A549 (cell line): ENCODE measurements around the gene PIM1. TPM values are rescaled to one million over a fixed set of nuclear protein-coding genes. Genes with fewer than 3 reads are reported as not detected.
A peak's percentile ranks its signal among the peaks of the same experiment; 100 is the strongest.

Experiments used
- ATAC-seq, 2 experiments: fragments of 200-7000 bp in 1 of 2; fragments of >200 bp in 1 of 2; cut with Nextera tagmentation in 1 of 2; cut with Tn5 transposase in 1 of 2; 3 replicates each; pipeline versions ENCODE4 v1.8.0 to v1.9.1; 2018 to 2020; ENCODE audit warnings: mild to moderate bottlenecking in 1 of 2, moderate library complexity in 1 of 2
- CTCF ChIA-PET: fragments of 300-600 bp; sonication (Branson Sonifier 250); formaldehyde crosslinking; extraction: SDS; loops from one replicate; lab custom pipeline; 2021; ENCODE audit warnings: antibody characterized with exemption, inconsistent platforms; lab: Yijun Ruan, JAX
- POLR2A ChIA-PET: fragments of 350-600 bp; formaldehyde crosslinking; extraction: SDS; loops from one replicate; lab custom pipeline; 2021; ENCODE audit warnings: antibody characterized with exemption, inconsistent platforms; lab: Yijun Ruan, JAX
- DNase-seq, 2 experiments: peaks; one replicate each; pipeline versions ENCODE4 v3.0.0 to v3.0.0-alpha.2; 2011 to 2016; ENCODE audit warnings: low read depth in 1 of 2, low spot score in 1 of 2
- FAIRE-seq: peaks from 2 replicates; lab custom pipeline; 2011; peaks lifted over from hg19 to GRCh38; lab: Jason Lieb, UNC
- H3K27ac ChIP-seq, 2 experiments: fragments of >200 bp; sonication (Bioruptor Twin); formaldehyde crosslinking; 3 replicates each; pipeline ENCODE4 v1.5.1; 2016 to 2017
- H3K4me1 ChIP-seq: fragments of >200 bp; sonication (Bioruptor Twin); formaldehyde crosslinking; 3 replicates; pipeline ENCODE4 v1.6.1; 2016
- H3K4me2 ChIP-seq: fragments of >200 bp; sonication (Bioruptor Twin); formaldehyde crosslinking; 3 replicates; pipeline ENCODE4 v1.6.1; 2016
- H3K4me3 ChIP-seq: fragments of >200 bp; sonication (Bioruptor Twin); formaldehyde crosslinking; 3 replicates; pipeline ENCODE4 v1.5.1; 2016
- H3K9me3 ChIP-seq: fragments of >200 bp; sonication (Bioruptor Twin); formaldehyde crosslinking; 3 replicates; pipeline ENCODE4 v1.6.1; 2016
- ATOH8 ChIP-seq: fragments of 250-450 bp; sonication (Bioruptor Pico); IDR thresholded peaks from 2 replicates; pipeline ENCODE4 v1.5.0; 2020; ENCODE audit warnings: low read depth, mild to moderate bottlenecking, moderate library complexity
- CBX2 ChIP-seq: fragments of 200-600 bp; sonication (generic); IDR thresholded peaks from 2 replicates; pipeline ENCODE4 v1.6.1; 2016; ENCODE audit warnings: low read depth, mild to moderate bottlenecking, borderline replicate concordance
- CBX8 ChIP-seq: fragments of 200-600 bp; sonication (generic); IDR thresholded peaks from 2 replicates; pipeline ENCODE4 v1.6.1; 2016
- CEBPB ChIP-seq, 2 experiments: fragments of >200 bp in 1 of 2; sonication (Bioruptor Twin) in 1 of 2; formaldehyde crosslinking in 1 of 2; IDR thresholded peaks; 2 replicates each; pipeline ENCODE4 v1.6.1; 2012 to 2016
- CHD4 ChIP-seq: fragments of 200-600 bp; sonication (generic); IDR thresholded peaks from 2 replicates; pipeline ENCODE4 v1.6.1; 2016; ENCODE audit warnings: antibody characterized with exemption, mild to moderate bottlenecking, borderline replicate concordance
- E2F6 ChIP-seq: IDR thresholded peaks from 2 replicates; pipeline ENCODE4 v1.6.1; 2012; ENCODE audit warnings: low read depth, borderline replicate concordance
- EP300 ChIP-seq, 2 experiments: fragments of >200 bp; sonication (Bioruptor Twin); formaldehyde crosslinking; IDR thresholded peaks; 2 replicates in 1 of 2; 3 replicates in 1 of 2; pipeline ENCODE4 v1.6.1; 2016 to 2017
- GATA3 ChIP-seq: IDR thresholded peaks from 2 replicates; pipeline ENCODE4 v1.6.1; 2012; ENCODE audit warnings: borderline replicate concordance
- HDAC2 ChIP-seq: fragments of 200-600 bp; sonication (generic); IDR thresholded peaks from 2 replicates; pipeline ENCODE4 v1.6.1; 2016
- HEYL ChIP-seq: fragments of 250-450 bp; sonication (Bioruptor Pico); IDR thresholded peaks from 2 replicates; pipeline ENCODE4 v1.8.0; 2021; ENCODE audit warnings: mild to moderate bottlenecking, moderate library complexity
- HOXA7 ChIP-seq: fragments of 250-450 bp; sonication (Bioruptor Pico); IDR thresholded peaks from 2 replicates; pipeline ENCODE4 v1.5.0; 2020; ENCODE audit warnings: mild to moderate bottlenecking, moderate library complexity
- MAFK ChIP-seq: fragments of 450-650 bp; IDR thresholded peaks from 2 replicates; pipeline ENCODE4 v1.6.1; 2014; ENCODE audit not compliant: partially characterized antibody
- MAX ChIP-seq: IDR thresholded peaks from 2 replicates; pipeline ENCODE4 v1.6.1; 2012
- MAZ ChIP-seq: fragments of 150-350 bp; IDR thresholded peaks from 2 replicates; pipeline ENCODE4 v1.6.1; 2014; ENCODE audit warnings: antibody characterized with exemption, low read depth, low read length, borderline replicate concordance
- MYC ChIP-seq: IDR thresholded peaks from 2 replicates; pipeline ENCODE4 v1.6.1; 2012; ENCODE audit warnings: mild to moderate bottlenecking, inconsistent platforms, low read length, improper control_type of control experiment, borderline replicate concordance
- NPAS2 ChIP-seq: fragments of 250-450 bp; sonication (Bioruptor Pico); IDR thresholded peaks from 2 replicates; pipeline ENCODE4 v1.8.0; 2022; ENCODE audit warnings: mild to moderate bottlenecking, moderate library complexity, borderline replicate concordance
- PHF8 ChIP-seq: fragments of 200-600 bp; sonication (generic); IDR thresholded peaks from 2 replicates; pipeline ENCODE4 v1.6.1; 2016; ENCODE audit warnings: low read depth, mild to moderate bottlenecking, antibody characterized with exemption, moderate library complexity, borderline replicate concordance
- POLR2AphosphoS2 ChIP-seq: conservative IDR thresholded peaks from 2 replicates; pipeline ENCODE4 v1.6.1; 2012; ENCODE audit warnings: low read length, improper control_type of control experiment, inconsistent platforms
- RAD21 ChIP-seq, 2 experiments: fragments of >200 bp in 1 of 2; sonication (Bioruptor Twin) in 1 of 2; formaldehyde crosslinking in 1 of 2; IDR thresholded peaks in 1 of 2; conservative IDR thresholded peaks in 1 of 2; 2 replicates in 1 of 2; 3 replicates in 1 of 2; pipeline ENCODE4 v1.6.1; 2012 to 2018; ENCODE audit warnings: inconsistent platforms in 1 of 2
- RARB ChIP-seq: fragments of 250-450 bp; sonication (Bioruptor Pico); IDR thresholded peaks from 2 replicates; pipeline ENCODE4 v1.8.0; 2021; ENCODE audit warnings: mild to moderate bottlenecking, moderate library complexity
- RFX5 ChIP-seq: fragments of 450-650 bp; IDR thresholded peaks from 2 replicates; pipeline ENCODE4 v1.7.1; 2014; ENCODE audit warnings: antibody characterized with exemption, mild to moderate bottlenecking, moderate library complexity
- RNF2 ChIP-seq: fragments of 200-600 bp; sonication (generic); IDR thresholded peaks from 2 replicates; pipeline ENCODE4 v1.6.1; 2016; ENCODE audit warnings: low read depth, mild to moderate bottlenecking, antibody characterized with exemption, moderate library complexity, borderline replicate concordance
- SREBF2 ChIP-seq: fragments of 450-650 bp; IDR thresholded peaks from 2 replicates; pipeline ENCODE4 v1.6.1; 2014; ENCODE audit warnings: mild to moderate bottlenecking, moderate library complexity
- TFCP2L1 ChIP-seq: fragments of 250-450 bp; sonication (Bioruptor Pico); IDR thresholded peaks from 2 replicates; pipeline ENCODE4 v1.5.0; 2021; ENCODE audit warnings: mild to moderate bottlenecking
- ZNF302 ChIP-seq: fragments of 250-450 bp; sonication (Bioruptor Pico); IDR thresholded peaks from 2 replicates; pipeline ENCODE4 v1.9.0; 2021; ENCODE audit warnings: inconsistent platforms, mild to moderate bottlenecking, moderate library complexity
- WGBS: methylation state at CpG from one replicate; pipeline ENCODE4 v1.1.6; 2017; ENCODE audit errors: missing lambda C conversion rate; 5-methylcytosine and 5-hydroxymethylcytosine counted together
- polyA plus RNA-seq, 4 experiments: library from polyadenylated mRNA; depleted of rRNA in 3 of 4; stranded (reverse); fragments of >200 nt; fragmentation: RNase III in 1 of 4; extraction: RNeasy Plus Mini Kit Qiagen cat#74134 plus additional on column Dnase treatment in 1 of 4; gene quantifications; 2 replicates in 3 of 4; 3 replicates in 1 of 4; pipeline ENCODE4 v1.2.3, GENCODE V29; 2011 to 2017

PIM1 gene
- polyA plus RNA-seq, 2 of the 4 experiments (the other 2 are of a cell fraction) = 15.4 to 19.0 TPM

GRCh38 chr6:37135835-37136694, 33.9 kb upstream of the PIM1 start:
- TF ChIP-seq RFX5 (no peak), CHD4 (no peak), RARB (no peak), CBX8 (no peak), MYC (no peak), CEBPB (IDR thresholded peaks at IDR 0.05) (peak in 1 of 2 experiments; percentile 44; a peak in 2 of 4 replicates)
- Histone ChIP-seq H3K9me3 (no peaks in the 10 kb centered on the region), H3K4me2 (peak overlapping the region; percentile 85), H3K4me3 (peak overlapping the region; percentile 32), H3K4me1 (peaks cover 79% of the 10 kb centered on the region), H3K27ac (peak overlapping the region; percentile 93 to 96)
- ChIA-PET POLR2A (interaction anchor here (0.9 to 3.0 kb wide), 5 partner anchors 33 to 36 kb away, joined by 3 to 24 read pairs (median 15); partner anchors contain the start of gene PIM1), CTCF (interaction anchor here (1.3 to 10.1 kb wide), 7 partner anchors 9 to 118 kb away, joined by 4 to 64 read pairs (median 6); no protein-coding TSS in a partner anchor)
- 50% methylated on average over 9 of the region's 9 CpGs for WGBS
- FAIRE-seq (no peak), DNase-seq (peak in 1 of 2 experiments; percentile 59), ATAC-seq (no peak)

- POLR2A ChIA-PET = interaction anchor here (0.7 to 3.0 kb wide), 4 partner anchors 32 to 34 kb away, joined by 3 to 24 read pairs (median 6); partner anchors contain the start of gene PIM1
These were observed 33.1 kb upstream of the PIM1 start for GRCh38 chr6:37136821-37137200.

More at GRCh38 chr6:37136821-37137200, 33.1 kb upstream of the PIM1 start:
- DNase-seq (no peak), ATAC-seq (no peak), FAIRE-seq (no peak)
- Histone ChIP-seq H3K27ac (peak overlapping the region; percentile 93 to 96), H3K4me1 (peaks cover 80% of the 10 kb centered on the region), H3K4me3 (peak overlapping the region; percentile 32), H3K9me3 (no peaks in the 10 kb centered on the region), H3K4me2 (peak overlapping the region; percentile 85)
- TF ChIP-seq HOXA7 (CRISPR knock-in tag) = no peak
- TF ChIP-seq ZNF302 = no peak
- TF ChIP-seq ATOH8 (CRISPR knock-in tag) = no peak
- TF ChIP-seq EP300 (IDR thresholded peaks at IDR 0.05) = no peak
- no peak; the same call in 1 of the 2 replicates for TF ChIP-seq E2F6
- TF ChIP-seq HEYL (CRISPR knock-in tag) = no peak
- TF ChIP-seq TFCP2L1 = no peak
- no peak for TF ChIP-seq SREBF2
- TF ChIP-seq GATA3 = no peak
- no peak for TF ChIP-seq MAFK
- no peak for TF ChIP-seq MAX
- TF ChIP-seq CBX8 = no peak
- no peak for TF ChIP-seq RNF2
- TF ChIP-seq PHF8 = no peak
- no peak for TF ChIP-seq MAZ
- no peak for TF ChIP-seq CBX2
- no peak for TF ChIP-seq HDAC2
- no peak for TF ChIP-seq RAD21 (conservative IDR thresholded peaks at IDR 0.05 in 1 of 2, IDR thresholded peaks at IDR 0.05 in 1 of 2)
- TF ChIP-seq NPAS2 (CRISPR knock-in tag) = no peak
- no peak for TF ChIP-seq POLR2AphosphoS2
- 25% methylated on average over 7 of the region's 7 CpGs for WGBS
- CTCF ChIA-PET = interaction anchor here (1.3 to 10.1 kb wide), 5 partner anchors 25 to 119 kb away, joined by 4 to 64 read pairs (median 15); no protein-coding TSS in a partner anchor
